Keratinocyte (primary cell): ENCODE measurements around the gene CEP164. TPM values are rescaled to one million over a fixed set of nuclear protein-coding genes. Genes with fewer than 3 reads are reported as not detected.

Source experiments
- DNase-seq: peaks from one replicate; pipeline ENCODE4 v3.0.0-alpha.2; 2011; ENCODE audit warnings: low read depth, missing footprints, low spot score
- FAIRE-seq: peaks from 2 replicates; lab custom pipeline; 2011; peaks lifted over from hg19 to GRCh38; lab: Jason Lieb, UNC
- H2AFZ ChIP-seq: 2 replicates; pipeline ENCODE4 v1.6.0; 2012; ENCODE audit warnings: low read length, control low read depth, inconsistent platforms; ENCODE audit not compliant: control insufficient read depth
- H3K27ac ChIP-seq: 2 replicates; pipeline ENCODE4 v1.5.1; 2011; ENCODE audit warnings: low read length; ENCODE audit not compliant: control insufficient read depth, insufficient read depth
- H3K27me3 ChIP-seq: 3 replicates; pipeline ENCODE4 v1.6.0; 2011; ENCODE audit warnings: low read length; ENCODE audit not compliant: control insufficient read depth, insufficient read depth; ENCODE audit errors: extremely low read depth
- H3K36me3 ChIP-seq, 2 experiments: 2 replicates in 1 of 2; 3 replicates in 1 of 2; pipeline ENCODE4 v1.5.1; 2011; ENCODE audit warnings: low read length in 2 of 2, mild to moderate bottlenecking in 1 of 2; ENCODE audit not compliant: control insufficient read depth in 2 of 2, insufficient read depth in 2 of 2; ENCODE audit errors: extremely low read depth in 1 of 2
- H3K4me1 ChIP-seq: 3 replicates; pipeline ENCODE4 v1.5.1; 2011; ENCODE audit warnings: low read length; ENCODE audit not compliant: control insufficient read depth, insufficient read depth; ENCODE audit errors: extremely low read depth
- H3K4me2 ChIP-seq: 3 replicates; pipeline ENCODE4 v1.6.0; 2011; ENCODE audit warnings: low read depth, low read length; ENCODE audit not compliant: control insufficient read depth, insufficient read depth; ENCODE audit errors: extremely low read depth
- H3K4me3 ChIP-seq, 3 experiments: fragments of 200-600 bp in 1 of 3; sonication (generic) in 1 of 3; 2 replicates in 2 of 3; 3 replicates in 1 of 3; pipeline ENCODE4 v1.5.1; 2011 to 2016; ENCODE audit warnings: low read length in 3 of 3, mild to moderate bottlenecking in 3 of 3, control low read depth in 2 of 3, inconsistent platforms in 1 of 3, low read depth in 1 of 3, mixed read lengths in 1 of 3, mixed run types in 1 of 3, moderate library complexity in 1 of 3; ENCODE audit not compliant: control insufficient read depth in 2 of 3, insufficient read depth in 2 of 3; ENCODE audit errors: extremely low read depth in 1 of 3
- H3K79me2 ChIP-seq: 2 replicates; pipeline ENCODE4 v1.6.0; 2012; ENCODE audit warnings: low read length; ENCODE audit not compliant: control insufficient read depth, insufficient read depth
- H3K9ac ChIP-seq: 3 replicates; pipeline ENCODE4 v1.6.0; 2011; ENCODE audit warnings: low read length; ENCODE audit not compliant: control insufficient read depth, insufficient read depth; ENCODE audit errors: extremely low read depth
- H3K9me1 ChIP-seq: 3 replicates; pipeline ENCODE4 v1.6.0; 2011; ENCODE audit warnings: low read length; ENCODE audit not compliant: control insufficient read depth, insufficient read depth; ENCODE audit errors: extremely low read depth
- H3K9me3 ChIP-seq: 2 replicates; pipeline ENCODE4 v1.5.1; 2012; ENCODE audit warnings: low read depth, low read length; ENCODE audit not compliant: control insufficient read depth
- H4K20me1 ChIP-seq: 3 replicates; pipeline ENCODE4 v1.6.0; 2011; ENCODE audit warnings: low read length; ENCODE audit not compliant: control insufficient read depth, insufficient read depth; ENCODE audit errors: extremely low read depth
- CTCF ChIP-seq, 3 experiments: IDR thresholded peaks in 1 of 3; conservative IDR thresholded peaks in 1 of 3; optimal IDR thresholded peaks in 1 of 3; 2 replicates in 2 of 3; 3 replicates in 1 of 3; pipeline versions ENCODE3 to v1.5.1; 2011; ENCODE audit warnings: low read length in 3 of 3, mild to moderate bottlenecking in 3 of 3, moderate library complexity in 2 of 3, control low read depth in 1 of 3, inconsistent platforms in 1 of 3; ENCODE audit not compliant: insufficient read depth in 2 of 3; ENCODE audit errors: extremely low read depth in 1 of 3
- EZH2 ChIP-seq: IDR thresholded peaks from one replicate; pipeline ENCODE4 v1.6.1; 2012; ENCODE audit warnings: inconsistent platforms, mild to moderate bottlenecking, low read length, moderate library complexity
- dilution Hi-C: fragments of 300-500 bp; cut with MboI; formaldehyde crosslinking; loops from one replicate; pipeline ENCODE4 v1.7.0; 2020; ENCODE audit warnings: low sequenced_read_pairs; ENCODE audit not compliant: extremely low pct_ligation_motif_present
- polyA plus RNA-seq, 5 experiments: library from polyadenylated mRNA; depleted of rRNA in 3 of 5; stranded (reverse) in 3 of 5; stranded (forward) in 1 of 5; unstranded in 1 of 5; fragments of >200 nt; gene quantifications; 1 replicate in 1 of 5; 2 replicates in 3 of 5; 3 replicates in 1 of 5; pipeline versions ENCODE4 v1.2.1 to v1.2.3, GENCODE V29; 2011 to 2012; ENCODE audit warnings: missing spikeins in 2 of 5, low read depth in 1 of 5, low replicate concordance in 1 of 5

Gene CEP164
- polyA plus RNA-seq, 1 donor (not counting 4 experiments of a cell fraction or from before 2014, with no cell fraction given) = 15.1 TPM

DNA sequence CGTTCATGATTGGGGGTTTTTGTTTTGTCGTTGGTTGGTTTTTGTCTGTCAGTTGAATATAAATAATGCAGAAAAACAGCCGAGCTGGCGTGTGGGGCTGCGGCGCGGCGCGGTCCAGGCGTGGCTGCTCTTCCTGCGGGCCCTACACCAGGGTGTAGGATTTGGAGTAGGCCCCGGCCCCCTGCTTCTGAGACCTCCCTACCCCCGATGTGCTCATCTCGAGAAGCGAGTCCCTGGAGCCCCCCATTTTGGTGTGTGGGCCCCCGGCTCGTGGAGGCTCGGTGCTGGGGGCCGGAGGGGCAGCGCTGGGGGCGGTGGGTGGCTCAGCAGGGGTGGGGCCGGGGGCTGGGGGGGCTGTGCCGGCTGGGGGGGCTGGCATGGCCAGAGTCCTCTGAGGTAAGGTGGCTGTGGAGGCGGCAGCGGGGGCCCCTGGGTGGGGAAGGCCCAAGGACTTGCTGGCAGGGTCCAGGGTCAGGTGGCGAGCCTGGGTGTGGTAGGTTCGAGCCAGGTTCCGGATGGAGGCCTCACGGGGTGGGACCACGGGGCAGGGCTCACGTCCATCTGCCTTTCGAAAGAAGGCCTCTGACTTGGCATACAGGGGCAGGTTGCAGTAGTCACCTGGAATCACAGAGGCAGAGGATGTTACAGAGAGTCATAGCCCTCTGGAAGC lies 100.7 kb downstream of the CEP164 start:
- H3K9me1 ChIP-seq = no peaks in the 10 kb centered on the region
- H3K9ac ChIP-seq = no peak overlapping the region
- H3K79me2 ChIP-seq = no peaks in the 10 kb centered on the region
- H3K4me2 ChIP-seq = no peak overlapping the region
- dilution Hi-C loops = loop anchor here (25.0 kb wide), 1 partner anchor 384 kb away; the partner anchor contains the start of gene FXYD2
- peaks cover 14% of the 10 kb centered on the region for H3K27me3 ChIP-seq
- H3K36me3 ChIP-seq = no peaks in the 10 kb centered on the region
- no peak overlapping the region for H3K27ac ChIP-seq
- no peaks in the 10 kb centered on the region for H3K4me1 ChIP-seq
- no peak for DNase-seq
- no peak overlapping the region for H3K4me3 ChIP-seq
- FAIRE-seq = no peak
- TF ChIP-seq EZH2 (no peak), CTCF (optimal IDR thresholded peaks at IDR 0.05 in 1 of 3, IDR thresholded peaks at IDR 0.05 in 1 of 3, conservative IDR thresholded peaks at IDR 0.05 in 1 of 3; ENCODE audit: extremely low read depth in 1 of 3, insufficient read depth in 2 of 3, low read length in 3 of 3) (no peak)
- H2AFZ ChIP-seq = no peak overlapping the region
- no peaks in the 10 kb centered on the region for H3K9me3 ChIP-seq
- H4K20me1 ChIP-seq = no peaks in the 10 kb centered on the region

- Histone ChIP-seq H3K9ac (no peak overlapping the region), H3K4me3 (no peak overlapping the region), H3K9me1 (no peaks in the 10 kb centered on the region), H3K27ac (no peak overlapping the region), H4K20me1 (no peaks in the 10 kb centered on the region), H3K4me1 (no peaks in the 10 kb centered on the region), H3K36me3 (no peaks in the 10 kb centered on the region), H2AFZ (no peak overlapping the region), H3K4me2 (no peak overlapping the region), H3K27me3 (peaks cover 14% of the 10 kb centered on the region), H3K79me2 (no peaks in the 10 kb centered on the region), H3K9me3 (no peaks in the 10 kb centered on the region)
- DNase-seq (no peak), FAIRE-seq (no peak)
- dilution Hi-C loops = loop anchor here (25.0 kb wide), 1 partner anchor 383 kb away; the partner anchor contains the start of gene FXYD2
- TF ChIP-seq CTCF (optimal IDR thresholded peaks at IDR 0.05 in 1 of 3, IDR thresholded peaks at IDR 0.05 in 1 of 3, conservative IDR thresholded peaks at IDR 0.05 in 1 of 3; ENCODE audit: extremely low read depth in 1 of 3, insufficient read depth in 2 of 3, low read length in 3 of 3) (no peak), EZH2 (no peak)
Measured at GRCh38 chr11:117428856-117429229, 101.2 kb downstream of the CEP164 start.
